NCI-H2227 treated with DMSO at 0.1 percent for 48 hours (cell line): ENCODE results near the gene MMP25.
A peak's percentile ranks its signal among the peaks of the same experiment; 100 is the strongest.

Source experiments
- DNase-seq: peaks from one replicate; lab custom pipeline; 2025; lab: John Stamatoyannopoulos, UW

The MMP25 gene, protein sequence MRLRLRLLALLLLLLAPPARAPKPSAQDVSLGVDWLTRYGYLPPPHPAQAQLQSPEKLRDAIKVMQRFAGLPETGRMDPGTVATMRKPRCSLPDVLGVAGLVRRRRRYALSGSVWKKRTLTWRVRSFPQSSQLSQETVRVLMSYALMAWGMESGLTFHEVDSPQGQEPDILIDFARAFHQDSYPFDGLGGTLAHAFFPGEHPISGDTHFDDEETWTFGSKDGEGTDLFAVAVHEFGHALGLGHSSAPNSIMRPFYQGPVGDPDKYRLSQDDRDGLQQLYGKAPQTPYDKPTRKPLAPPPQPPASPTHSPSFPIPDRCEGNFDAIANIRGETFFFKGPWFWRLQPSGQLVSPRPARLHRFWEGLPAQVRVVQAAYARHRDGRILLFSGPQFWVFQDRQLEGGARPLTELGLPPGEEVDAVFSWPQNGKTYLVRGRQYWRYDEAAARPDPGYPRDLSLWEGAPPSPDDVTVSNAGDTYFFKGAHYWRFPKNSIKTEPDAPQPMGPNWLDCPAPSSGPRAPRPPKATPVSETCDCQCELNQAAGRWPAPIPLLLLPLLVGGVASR

DNA sequence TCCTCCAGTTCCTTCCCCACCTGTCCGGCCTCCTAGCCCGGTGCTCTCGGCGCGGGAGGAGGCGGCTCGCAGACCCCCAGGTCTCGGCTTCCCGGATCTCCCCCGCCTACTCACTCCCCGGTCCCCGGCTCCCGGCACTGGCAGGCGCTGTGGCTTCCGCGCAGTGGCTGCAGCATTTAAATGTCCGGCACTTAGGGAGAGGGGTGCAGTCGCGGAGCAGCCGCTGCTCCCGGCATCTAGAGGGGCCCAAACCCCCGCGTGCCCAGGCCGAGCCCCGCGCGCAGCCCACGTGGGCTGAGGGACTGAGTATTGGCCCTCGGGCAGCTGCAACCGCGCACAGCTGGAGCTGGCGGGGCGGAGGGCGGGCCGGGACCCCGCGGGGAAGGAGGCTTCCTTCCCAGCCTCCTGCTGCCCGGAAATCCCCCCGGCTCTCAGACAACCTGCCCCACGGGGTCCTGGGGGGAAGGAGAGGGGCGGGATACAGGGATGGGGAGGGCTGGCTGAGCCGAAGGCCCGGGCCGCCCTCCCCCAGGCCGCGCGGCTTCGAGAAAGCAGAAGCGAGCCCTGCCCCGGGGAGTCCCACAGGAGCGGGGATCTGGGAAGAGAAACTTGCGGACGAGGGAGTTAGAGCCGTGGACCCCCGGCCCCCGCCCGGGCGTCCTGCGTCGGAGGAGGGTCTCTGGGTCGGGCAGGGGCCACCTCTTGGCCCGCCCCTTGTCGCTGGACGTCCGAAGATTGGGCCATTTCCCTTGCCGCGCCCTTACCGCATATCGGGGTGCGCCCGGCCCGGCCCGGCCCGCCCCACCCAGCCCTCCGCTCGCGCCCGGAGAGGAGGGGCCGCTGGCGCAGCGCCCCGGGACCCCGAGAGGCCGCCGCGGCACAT is at the start of gene MMP25:
MMP25 (plus strand) TSS at position 804 of the 883 bp plus-strand sequence. CDS start 357 bp downstream, outside the sequence.
- no peak for DNase-seq

DNA sequence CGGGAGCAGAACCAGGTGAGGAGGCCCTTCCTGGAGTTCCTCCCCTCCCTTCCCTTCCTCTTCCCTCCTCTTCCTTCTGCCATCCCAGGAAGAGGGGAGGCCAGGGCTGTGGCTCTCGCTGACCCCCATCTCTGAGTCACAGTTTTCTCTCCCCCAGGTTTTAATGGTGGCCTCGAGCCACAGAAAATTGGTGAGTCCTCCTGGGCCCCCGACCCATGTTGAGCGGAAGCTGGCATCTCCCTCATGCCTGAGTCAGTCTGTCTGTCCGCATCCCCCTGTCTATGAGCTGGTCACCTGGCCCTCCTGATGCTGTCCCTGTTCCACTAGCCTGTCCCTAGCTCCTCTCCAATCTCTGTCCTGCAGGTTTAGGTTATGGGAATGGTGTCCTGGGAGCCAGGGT is 46.4 kb upstream of the MMP25 start:
- no peak for DNase-seq

DNA sequence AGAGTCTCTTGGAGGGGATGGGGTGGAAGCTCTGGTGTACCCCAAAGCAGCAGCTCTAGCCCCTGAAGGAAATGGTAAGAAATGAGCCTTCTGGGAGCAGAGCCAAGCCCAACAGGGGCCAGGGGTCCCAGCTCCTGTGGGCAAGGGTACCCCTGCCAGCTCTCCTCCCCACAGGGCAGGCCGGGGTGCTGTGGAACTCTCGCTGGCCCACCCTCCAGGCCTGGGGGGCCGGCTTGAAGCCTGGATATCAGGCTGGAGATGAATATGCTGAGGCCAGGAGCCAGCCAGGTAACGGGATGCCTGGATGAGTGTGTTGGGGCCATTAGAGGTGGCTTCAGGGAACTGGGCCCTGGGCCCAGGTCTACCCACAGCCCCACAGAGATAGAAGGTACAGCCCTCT is 45.8 kb upstream of the MMP25 start:
- no peak for DNase-seq

DNA sequence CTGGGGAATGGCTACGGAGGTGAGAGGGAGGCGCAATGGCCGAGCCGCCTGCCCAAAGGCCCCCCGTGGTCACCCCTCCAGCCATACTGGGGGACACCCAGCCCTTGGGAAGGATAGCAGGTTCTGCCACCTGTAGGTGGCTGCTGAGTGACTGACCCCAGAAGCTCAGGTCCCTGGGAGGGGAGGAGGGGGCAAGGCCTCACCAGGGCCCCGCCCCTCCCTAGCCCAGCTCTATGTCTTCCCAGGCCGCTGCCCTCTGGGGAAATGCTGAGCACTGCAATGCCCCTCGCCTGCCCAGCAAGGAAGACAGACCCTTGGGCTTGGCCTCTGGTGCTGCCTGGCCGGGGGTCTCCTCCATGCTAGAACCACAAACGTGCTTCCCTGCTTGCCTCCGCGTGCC is 45.0 kb upstream of the MMP25 start:
- DNase-seq = no peak

DNA sequence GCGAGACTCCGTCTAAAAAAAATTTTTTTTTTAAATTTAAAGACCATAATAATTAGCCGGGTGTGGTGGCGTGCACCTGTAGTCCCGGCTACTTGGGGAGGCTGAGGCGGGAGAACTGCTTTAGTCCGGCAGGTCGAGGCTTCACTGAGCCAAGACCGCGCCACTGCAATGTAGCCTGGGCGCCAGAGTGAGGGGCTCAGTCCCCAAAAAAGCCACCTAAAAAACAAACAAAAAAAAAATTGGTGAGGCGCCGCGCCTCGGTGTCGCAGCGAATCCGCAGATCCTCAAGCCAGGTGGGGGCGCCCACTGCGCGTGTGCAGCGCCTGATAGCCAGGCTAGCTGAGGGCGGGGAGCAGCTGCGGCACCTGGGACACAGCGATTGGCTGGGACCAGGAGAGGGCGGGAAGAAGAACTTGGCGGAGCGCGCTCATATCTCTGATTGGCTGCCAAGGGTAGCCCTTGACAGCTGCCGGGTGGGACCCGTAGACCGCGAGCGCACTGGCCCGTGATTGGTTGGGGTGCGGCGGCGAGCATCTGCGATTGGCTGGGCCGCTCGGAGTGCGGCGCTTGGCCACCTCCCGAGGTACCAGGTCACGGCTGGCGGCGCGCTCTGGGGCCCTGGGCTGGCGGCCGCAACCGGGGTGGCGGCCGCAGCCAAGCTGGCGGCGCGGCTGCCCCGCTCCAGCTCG is 42.6 kb upstream of the MMP25 start:
- DNase-seq = peak; percentile 99

DNA sequence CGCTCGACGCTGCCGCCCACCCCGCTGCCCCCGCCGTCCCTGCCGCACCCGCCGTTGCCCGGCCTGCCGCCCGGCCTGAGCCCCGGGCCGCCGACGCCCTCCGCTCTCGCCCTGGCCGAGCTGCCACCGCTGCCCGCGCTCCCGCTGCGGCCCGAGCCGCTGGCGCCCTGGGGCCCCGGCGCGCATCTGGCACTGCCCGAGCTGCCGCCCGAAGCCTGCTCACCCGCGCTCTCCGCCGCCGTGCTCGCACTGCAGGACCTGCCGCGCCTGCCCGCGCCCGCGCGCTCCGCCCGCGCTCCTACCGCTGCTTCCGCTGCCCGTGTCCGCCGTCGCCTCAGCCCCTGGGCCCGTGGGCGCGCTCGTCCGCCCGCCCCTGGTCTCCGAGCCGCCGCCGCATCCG is 42.0 kb upstream of the MMP25 start:
- DNase-seq = no peak

DNA sequence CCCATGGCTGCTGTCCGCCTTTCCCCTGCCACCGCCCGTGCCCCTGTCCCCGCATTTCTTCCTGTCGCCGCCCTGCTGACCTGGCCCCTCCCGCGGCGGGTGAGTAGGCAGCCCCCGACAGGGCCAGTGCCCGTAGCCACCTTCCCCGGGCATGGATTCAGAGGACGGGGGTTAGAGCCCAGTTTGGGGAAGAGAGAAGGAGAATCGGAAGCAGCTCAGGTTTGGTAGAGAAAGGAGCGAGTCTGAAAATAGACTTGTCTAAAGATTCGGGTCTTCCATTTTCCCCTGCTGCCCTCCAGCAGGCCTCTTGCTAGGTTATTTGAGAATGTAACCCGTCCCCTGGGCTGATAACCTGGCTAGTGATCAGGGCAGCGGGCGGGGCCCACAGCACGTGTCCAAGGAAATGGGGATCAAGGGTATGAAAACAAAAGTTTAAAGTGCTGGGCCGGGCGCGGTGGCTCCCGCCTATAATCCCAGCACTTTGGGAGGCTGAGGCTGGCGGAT is 41.5 kb upstream of the MMP25 start:
- DNase-seq = no peak

DNA sequence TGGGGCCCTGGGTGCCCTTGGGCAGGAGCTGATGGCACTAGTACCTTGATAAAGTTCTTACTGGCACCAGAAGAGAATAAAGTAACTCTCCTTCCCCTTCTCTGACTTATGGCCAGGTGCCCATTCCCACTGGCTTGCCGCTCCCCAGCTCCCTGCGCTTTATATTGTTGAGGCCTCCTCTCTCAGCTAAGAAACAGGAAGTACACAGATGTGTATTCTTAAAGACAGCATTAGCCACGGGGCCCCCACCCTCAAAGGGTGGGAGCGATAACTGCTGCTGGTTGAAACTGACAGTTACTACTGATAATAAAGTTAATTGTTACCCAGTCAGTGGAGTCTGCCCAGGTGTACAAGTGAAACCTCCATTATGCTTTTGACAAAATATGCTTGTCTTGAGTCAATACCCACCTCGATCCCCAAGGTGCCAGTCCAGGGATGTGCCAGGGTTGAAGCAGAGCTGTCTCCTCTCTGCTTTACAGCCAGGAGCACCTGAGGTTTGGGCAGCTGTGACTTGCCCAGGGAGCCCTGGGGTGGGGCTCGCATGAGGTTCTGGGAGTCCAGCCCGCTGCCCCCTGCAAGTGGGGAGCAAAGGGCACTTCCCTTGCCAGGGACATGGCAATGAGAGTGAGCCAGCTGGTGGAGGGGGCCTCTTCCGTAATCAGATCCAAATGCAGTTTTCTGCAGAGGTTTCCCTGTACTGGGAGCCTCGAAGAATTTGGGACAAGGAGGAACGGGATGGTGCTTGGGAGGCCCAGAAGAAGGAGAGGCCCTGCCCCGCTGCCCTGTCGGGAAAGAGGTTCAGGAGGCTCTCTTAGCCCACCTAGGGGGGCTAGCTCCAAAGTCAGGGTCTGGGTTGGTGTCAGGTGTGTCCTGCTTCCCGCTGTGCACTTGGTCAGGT is 39.1 kb upstream of the MMP25 start:
- DNase-seq = no peak

DNA sequence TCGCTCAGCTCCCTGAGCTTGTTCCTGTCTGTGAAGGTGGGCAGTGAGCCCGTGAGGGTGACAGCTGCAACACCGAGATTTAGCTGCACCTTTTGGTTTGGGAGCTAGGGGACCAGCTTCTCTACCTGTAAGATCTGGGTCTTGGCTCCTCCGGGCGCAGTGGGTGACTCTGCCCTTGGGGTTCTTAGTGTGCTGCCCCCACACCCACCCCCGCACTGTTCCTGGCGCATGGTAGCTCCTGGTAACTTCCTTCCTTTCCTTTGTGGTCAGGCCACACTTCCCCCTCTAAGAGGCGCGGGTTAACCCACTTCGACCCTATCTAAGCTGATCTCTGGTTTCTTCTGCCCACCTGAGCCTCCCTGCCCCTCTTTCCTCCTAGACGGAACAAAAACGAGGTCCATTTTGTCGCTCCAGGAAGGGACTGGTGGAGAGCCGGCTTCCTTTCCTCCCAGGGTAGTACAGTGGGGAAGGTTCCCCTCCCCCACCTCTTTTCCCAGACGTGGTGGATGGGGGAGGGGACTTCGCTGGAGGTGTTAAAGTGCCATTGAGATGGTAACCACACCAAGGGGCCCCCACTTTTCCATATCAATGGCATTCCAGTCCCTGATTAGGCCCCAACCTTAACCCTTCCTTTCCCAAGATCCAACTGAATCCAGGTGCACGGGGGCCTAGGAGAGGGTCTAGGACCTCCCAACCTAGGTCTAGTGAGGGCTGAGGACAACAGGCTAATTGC is 38.2 kb upstream of the MMP25 start:
- no peak for DNase-seq

DNA sequence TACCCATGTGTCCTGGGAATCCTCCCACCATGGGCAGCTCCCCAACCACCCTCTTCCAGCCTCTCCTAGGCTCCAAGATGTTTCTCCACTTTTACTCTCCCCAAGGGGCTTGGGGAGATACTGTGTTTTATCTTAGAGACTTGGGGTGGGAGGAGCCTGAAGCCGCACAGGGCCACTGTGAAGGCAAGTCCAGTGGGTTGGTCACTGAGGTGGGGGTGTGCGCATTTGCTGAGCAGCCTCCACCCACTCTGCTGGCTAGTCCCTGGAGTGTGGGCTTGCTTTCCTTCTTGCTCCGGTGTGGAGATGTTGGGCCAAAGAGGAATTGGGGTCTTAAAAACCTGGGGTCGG is 37.7 kb upstream of the MMP25 start:
- DNase-seq = no peak

DNA sequence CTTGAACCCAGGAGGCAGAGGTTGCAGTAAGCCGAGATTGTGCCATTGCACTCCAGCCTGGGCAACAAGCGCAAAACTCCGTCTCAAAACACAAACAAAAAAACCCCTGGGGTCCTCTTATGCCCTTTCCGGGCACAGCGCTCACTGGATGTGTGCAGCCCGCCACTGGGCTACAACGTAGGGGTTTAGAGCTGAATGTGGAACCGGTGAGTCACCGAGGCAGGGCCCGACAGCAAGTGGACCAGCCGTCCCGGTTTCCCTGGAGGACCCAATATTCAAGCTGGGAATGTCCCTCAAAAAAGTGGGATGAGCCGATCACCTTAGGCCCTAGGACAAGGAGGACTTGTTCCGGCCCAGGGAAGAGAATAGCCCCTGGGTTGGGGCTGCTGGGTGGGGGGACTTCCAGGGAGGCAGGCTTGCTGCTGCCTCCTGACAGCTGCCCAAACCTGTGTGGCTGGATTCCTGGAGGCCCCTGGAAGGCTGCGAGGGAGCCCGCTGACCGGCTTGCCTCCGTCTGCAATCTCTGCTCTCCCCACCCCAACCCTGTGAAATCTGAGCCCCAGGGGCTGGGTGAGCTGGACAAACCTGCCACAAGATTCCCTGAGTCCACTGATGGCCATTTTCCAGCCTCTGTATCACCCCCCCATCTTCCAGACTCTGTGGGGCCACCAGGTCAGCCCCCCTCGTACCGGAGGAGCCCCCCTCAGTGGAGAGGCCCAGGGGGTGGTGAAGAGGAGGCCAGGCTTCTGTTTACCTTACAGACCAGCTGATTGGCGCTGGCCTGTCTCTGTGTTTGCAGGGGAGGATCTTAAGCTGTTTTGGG is 36.6 kb upstream of the MMP25 start:
- no peak for DNase-seq

DNA sequence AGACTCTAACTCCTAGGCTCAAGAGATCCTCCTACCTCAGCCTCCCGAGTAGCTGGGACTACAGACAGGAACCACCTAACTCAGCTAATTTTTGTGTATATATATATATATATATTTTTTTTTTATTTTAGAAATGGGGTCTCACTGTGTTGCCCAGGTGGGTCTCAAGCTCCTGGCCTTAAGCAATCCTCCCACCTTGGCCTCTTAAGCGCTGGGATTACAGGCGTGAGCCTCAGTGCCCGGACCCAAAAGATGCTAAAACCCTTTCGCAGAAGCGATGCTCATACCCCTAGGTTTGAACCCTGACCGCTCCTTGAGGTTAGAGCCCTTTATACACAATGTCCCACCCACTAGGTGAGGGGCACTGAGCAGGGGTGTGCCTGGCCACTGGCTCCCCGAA is 35.9 kb upstream of the MMP25 start:
- DNase-seq = no peak

DNA sequence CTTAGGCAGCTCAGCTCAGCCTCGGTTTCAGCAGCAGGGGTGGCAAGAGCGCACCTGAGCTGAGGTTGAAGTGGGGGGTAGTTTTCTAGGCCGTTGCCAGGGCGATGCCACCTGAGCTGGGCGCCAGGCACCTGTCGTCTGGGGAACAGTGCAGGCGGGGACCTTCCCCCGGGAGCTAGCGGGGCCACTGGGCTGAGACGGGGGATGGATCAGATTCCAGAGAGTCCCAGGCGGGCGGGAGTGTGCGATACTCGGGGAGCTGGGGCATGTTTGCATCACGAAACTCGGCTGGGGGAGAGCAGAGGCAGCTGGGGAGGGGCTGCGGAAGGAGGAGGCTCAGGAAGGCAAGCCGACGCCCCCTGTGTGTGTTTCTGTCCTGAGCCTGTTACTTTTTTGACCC is 34.1 kb upstream of the MMP25 start:
- DNase-seq = no peak

DNA sequence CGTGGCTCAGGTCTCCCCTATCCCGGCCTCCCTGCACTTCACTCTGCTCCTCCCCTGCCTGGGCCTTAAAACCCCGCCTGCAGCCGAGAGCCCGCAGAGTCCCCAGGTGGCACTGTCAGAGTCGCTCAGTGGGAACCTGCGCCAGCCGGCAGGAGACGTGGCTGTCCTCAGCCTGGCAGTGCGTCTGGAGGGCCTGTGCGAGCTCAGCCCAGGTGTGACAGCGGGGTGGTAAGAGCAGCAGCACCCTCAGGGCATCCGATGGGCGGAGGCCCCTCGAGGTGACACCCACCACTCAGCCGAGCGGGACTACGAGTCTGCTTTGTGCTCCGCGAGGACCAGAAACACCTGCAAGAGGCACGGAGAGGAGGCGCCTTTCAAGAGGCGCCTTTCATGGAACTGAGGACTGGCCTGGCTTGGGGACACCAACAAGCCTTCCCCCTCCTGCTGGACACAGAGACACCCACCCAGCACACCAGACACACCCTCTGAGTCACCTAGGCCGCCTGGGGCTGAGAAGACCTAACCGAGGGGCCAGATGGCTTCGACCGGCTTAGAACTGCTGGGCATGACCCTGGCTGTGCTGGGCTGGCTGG is 33.4 kb upstream of the MMP25 start, which contains the start of gene CLDN9:
CLDN9 (plus strand) TSS at position 96 of the 593 bp plus-strand sequence; CDS start at position 536, 440 bp downstream.
- DNase-seq = no peak

DNA sequence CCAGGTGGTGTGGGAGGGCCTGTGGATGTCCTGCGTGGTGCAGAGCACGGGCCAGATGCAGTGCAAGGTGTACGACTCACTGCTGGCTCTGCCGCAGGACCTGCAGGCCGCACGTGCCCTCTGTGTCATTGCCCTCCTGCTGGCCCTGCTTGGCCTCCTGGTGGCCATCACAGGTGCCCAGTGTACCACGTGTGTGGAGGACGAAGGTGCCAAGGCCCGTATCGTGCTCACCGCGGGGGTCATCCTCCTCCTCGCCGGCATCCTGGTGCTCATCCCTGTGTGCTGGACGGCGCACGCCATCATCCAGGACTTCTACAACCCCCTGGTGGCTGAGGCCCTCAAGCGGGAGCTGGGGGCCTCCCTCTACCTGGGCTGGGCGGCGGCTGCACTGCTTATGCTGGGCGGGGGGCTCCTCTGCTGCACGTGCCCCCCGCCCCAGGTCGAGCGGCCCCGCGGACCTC is 32.8 kb upstream of the MMP25 start:
- no peak for DNase-seq

DNA sequence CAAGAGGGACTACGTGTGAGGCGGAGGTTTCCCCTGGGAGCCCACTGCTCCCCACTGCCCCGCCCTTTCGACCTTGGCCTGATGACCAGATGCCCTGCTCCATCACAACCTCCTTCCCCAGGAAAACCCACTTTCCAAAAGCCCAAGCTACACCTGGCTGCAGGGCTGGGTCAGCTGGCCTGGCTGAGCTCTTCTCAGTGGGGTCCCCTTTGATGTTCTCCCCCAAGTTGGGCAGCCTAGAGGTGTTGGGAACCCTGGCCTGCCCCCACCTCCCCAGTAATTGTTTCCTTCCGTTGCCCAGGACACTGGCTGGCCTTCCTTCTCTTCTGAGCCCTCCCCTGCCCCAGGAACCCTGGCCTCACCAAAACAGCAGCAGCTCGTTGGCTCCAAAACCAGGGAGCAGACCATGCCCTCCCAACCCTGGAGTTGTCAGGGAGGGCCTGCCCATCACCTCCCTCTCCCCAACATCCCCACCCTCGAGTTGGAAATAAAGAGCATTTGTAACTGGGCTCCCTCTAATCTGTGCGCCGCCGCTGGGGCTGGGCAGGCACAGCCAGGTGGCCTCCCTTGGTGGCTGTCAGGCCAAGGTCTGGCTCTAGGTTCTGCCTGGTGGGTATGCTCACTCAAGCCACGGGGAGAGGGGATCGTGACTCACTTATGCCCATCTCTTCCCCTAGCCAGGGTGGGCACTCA is 32.2 kb upstream of the MMP25 start:
- no peak for DNase-seq

DNA sequence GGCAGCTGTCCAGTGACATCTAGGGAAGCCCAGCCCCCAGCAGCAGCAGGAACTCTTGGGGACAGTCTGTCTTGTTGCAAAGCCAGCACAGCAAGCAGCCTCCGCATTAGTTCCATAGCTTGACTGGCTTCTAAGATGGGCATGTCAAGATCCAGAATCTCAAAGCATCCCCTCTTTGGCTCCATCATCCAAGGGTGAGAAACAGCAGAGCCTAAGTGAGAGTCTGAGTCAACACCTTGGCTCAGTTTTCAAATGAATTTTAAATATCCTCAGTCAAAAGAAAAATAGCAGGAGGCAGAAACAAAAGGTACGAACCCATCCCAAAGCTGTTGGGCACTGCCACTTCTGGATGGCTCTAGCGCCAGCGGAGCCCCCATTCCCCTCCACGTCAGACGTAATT is 31.4 kb upstream of the MMP25 start:
- no peak for DNase-seq

DNA sequence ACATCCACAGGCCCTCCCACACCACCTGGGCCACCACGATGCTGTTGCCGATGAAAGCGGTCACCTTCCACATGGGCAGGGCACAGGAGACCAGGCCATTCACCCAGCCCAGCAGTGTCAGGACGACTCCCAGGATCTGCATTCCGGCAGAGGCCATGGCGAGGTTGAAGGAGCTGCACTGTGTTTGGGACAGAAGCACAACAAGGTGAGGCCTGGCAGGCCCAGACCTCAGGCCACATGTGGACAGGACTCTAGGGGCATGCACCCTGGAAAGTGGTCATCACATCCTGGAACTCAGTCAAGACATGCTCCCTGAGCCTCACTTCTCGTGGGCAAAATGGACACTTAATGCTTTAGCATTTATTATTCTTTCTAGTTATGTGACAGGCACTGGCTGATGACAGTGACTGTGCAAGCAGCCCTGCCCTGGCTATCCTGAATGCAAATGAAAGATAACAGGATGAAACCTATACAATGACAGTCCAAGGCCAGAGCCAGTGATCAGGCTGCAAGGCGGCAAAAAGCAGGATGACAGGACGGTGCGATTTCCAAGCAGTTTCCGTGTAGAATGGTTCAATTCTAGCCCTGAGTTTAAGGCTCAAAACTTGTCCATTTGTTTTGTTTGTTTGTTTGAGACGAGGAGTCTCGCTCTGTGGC is 30.4 kb upstream of the MMP25 start:
- no peak for DNase-seq
